Mesenchymal stem cell (in vitro differentiated cells and primary cell): ENCODE data around the gene MORC2.

Experiments
- DNase-seq: peaks from one replicate; pipeline ENCODE4 v3.0.0-alpha.2; 2013
- H2AFZ ChIP-seq: one replicate; pipeline ENCODE4 v1.6.1; 2013; ENCODE audit warnings: low read depth, mild to moderate bottlenecking, control low read depth, inconsistent platforms, low read length, moderate library complexity
- H2AK5ac ChIP-seq: 2 replicates; pipeline ENCODE4 v1.6.1; 2013; ENCODE audit warnings: low read length, moderate library complexity, mild to moderate bottlenecking, inconsistent platforms; ENCODE audit not compliant: severe bottlenecking
- H2BK120ac ChIP-seq: one replicate; pipeline ENCODE4 v1.6.1; 2013; ENCODE audit warnings: low read depth, mild to moderate bottlenecking, inconsistent platforms, low read length, moderate library complexity
- H2BK12ac ChIP-seq, 2 experiments: one replicate each; pipeline ENCODE4 v1.6.1; 2013; ENCODE audit warnings: inconsistent platforms in 2 of 2, low read length in 2 of 2, mild to moderate bottlenecking in 2 of 2, moderate library complexity in 2 of 2, control low read depth in 1 of 2
- H2BK15ac ChIP-seq: one replicate; pipeline ENCODE4 v1.6.1; 2013; ENCODE audit warnings: mild to moderate bottlenecking, low read depth, inconsistent platforms; ENCODE audit not compliant: poor library complexity, severe bottlenecking
- H2BK5ac ChIP-seq: 2 replicates; pipeline ENCODE4 v1.6.1; 2013; ENCODE audit warnings: low read depth, mild to moderate bottlenecking, low read length, control low read depth, inconsistent platforms; ENCODE audit not compliant: poor library complexity, severe bottlenecking
- H3K14ac ChIP-seq, 2 experiments: one replicate each; pipeline ENCODE4 v1.6.1; 2013; ENCODE audit warnings: inconsistent platforms in 2 of 2, low read length in 2 of 2, control low read depth in 1 of 2, mild to moderate bottlenecking in 1 of 2, moderate library complexity in 1 of 2
- H3K18ac ChIP-seq, 2 experiments: one replicate each; pipeline ENCODE4 v1.6.1; 2013; ENCODE audit warnings: inconsistent platforms in 2 of 2, low read length in 2 of 2, control low read depth in 1 of 2, low read depth in 1 of 2, mild to moderate bottlenecking in 1 of 2
- H3K23ac ChIP-seq, 2 experiments: one replicate each; pipeline ENCODE4 v1.6.1; 2013; ENCODE audit warnings: inconsistent platforms in 2 of 2, low read length in 2 of 2, mild to moderate bottlenecking in 2 of 2, moderate library complexity in 2 of 2, control low read depth in 1 of 2
- H3K27ac ChIP-seq: 2 replicates; pipeline ENCODE4 v1.5.1; 2013; ENCODE audit warnings: mild to moderate bottlenecking, moderate library complexity, low read length, control low read depth, inconsistent platforms; ENCODE audit not compliant: poor library complexity, severe bottlenecking
- H3K27me3 ChIP-seq, 2 experiments: 2 replicates each; pipeline versions ENCODE4 v1.6.1 to v1.7.0; 2013; ENCODE audit warnings: low read length in 2 of 2, mild to moderate bottlenecking in 2 of 2, moderate library complexity in 2 of 2, control low read depth in 1 of 2, inconsistent platforms in 1 of 2; ENCODE audit not compliant: control insufficient read depth in 1 of 2, insufficient read depth in 1 of 2
- H3K36me3 ChIP-seq, 2 experiments: 2 replicates each; pipeline versions ENCODE4 v1.6.1 to v1.7.0; 2013; ENCODE audit warnings: low read length in 2 of 2, control low read depth in 1 of 2, inconsistent platforms in 1 of 2, low read depth in 1 of 2, mild to moderate bottlenecking in 1 of 2; ENCODE audit not compliant: insufficient read depth in 2 of 2, control insufficient read depth in 1 of 2
- H3K4ac ChIP-seq, 2 experiments: one replicate each; pipeline ENCODE4 v1.6.1; 2013; ENCODE audit warnings: inconsistent platforms in 2 of 2, low read length in 2 of 2, mild to moderate bottlenecking in 2 of 2, moderate library complexity in 2 of 2, control low read depth in 1 of 2, low read depth in 1 of 2
- H3K4me1 ChIP-seq: 2 replicates; pipeline ENCODE4 v1.6.1; 2013; ENCODE audit warnings: low read depth, low read length, control low read depth; ENCODE audit not compliant: control insufficient read depth, insufficient read depth
- H3K4me2 ChIP-seq: 2 replicates; pipeline ENCODE4 v1.6.1; 2013; ENCODE audit warnings: low read length, mild to moderate bottlenecking, inconsistent platforms; ENCODE audit not compliant: poor library complexity, severe bottlenecking
- H3K4me3 ChIP-seq, 2 experiments: 2 replicates each; pipeline versions ENCODE4 v1.5.1 to v1.7.0; 2013; ENCODE audit warnings: low read length in 2 of 2, mild to moderate bottlenecking in 2 of 2, control low read depth in 1 of 2, low read depth in 1 of 2; ENCODE audit not compliant: insufficient read depth in 1 of 2
- H3K79me1 ChIP-seq: replicated peaks from 2 replicates; pipeline ENCODE4 v1.6.1; 2013; ENCODE audit warnings: mild to moderate bottlenecking, control low read depth, low read length, inconsistent platforms; ENCODE audit not compliant: poor library complexity, severe bottlenecking
- H3K9ac ChIP-seq: 2 replicates; pipeline ENCODE4 v1.7.0; 2013; ENCODE audit warnings: mild to moderate bottlenecking, low read length, moderate library complexity
- H3K9me3 ChIP-seq: 2 replicates; pipeline ENCODE4 v1.7.0; 2013; ENCODE audit warnings: mild to moderate bottlenecking, low read length; ENCODE audit not compliant: control insufficient read depth
- H4K8ac ChIP-seq: one replicate; pipeline ENCODE4 v1.6.1; 2013; ENCODE audit warnings: inconsistent platforms, mild to moderate bottlenecking, low read length, moderate library complexity
- H4K91ac ChIP-seq: one replicate; pipeline ENCODE4 v1.6.1; 2013; ENCODE audit warnings: mild to moderate bottlenecking, low read length, inconsistent platforms
- WGBS: methylation state at CpG from one replicate; pipeline ENCODE4 v1.1.7; 2013; ENCODE audit warnings: mixed read lengths; 5-methylcytosine and 5-hydroxymethylcytosine counted together

MORC2 gene

DNA sequence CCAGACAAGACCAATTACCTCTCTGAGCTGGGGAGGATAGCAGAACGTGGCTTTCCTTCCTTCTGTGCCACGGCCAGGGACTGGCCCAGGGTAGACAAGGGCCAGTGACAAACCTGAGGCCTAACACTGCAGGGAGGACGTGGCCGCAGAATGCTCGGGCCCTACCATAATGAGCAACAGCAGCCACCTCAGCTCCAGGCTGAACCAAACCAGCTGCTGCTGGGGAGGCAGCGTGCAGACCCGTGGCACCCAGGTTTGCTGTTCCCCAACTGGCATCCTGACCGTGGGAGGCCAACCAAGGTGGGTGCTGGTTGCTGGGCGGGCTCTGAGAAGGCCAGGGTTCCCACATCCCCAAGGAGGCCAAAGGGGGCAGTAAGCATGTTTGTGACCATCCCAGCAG lies 83.0 kb downstream of the MORC2 start:
- no peak overlapping the region for H2AK5ac ChIP-seq
- H3K4me3 ChIP-seq = no peak overlapping the region
- peaks cover 0 to 13% of the 10 kb centered on the region in 2 experiments for H3K27me3 ChIP-seq
- no peak overlapping the region for H2AFZ ChIP-seq
- H2BK120ac ChIP-seq = no peak overlapping the region
- no peaks in the 10 kb centered on the region for H3K4me1 ChIP-seq
- H3K9me3 ChIP-seq = no peaks in the 10 kb centered on the region
- no peak overlapping the region for H2BK12ac ChIP-seq
- no peak overlapping the region for H2BK15ac ChIP-seq
- H4K91ac ChIP-seq = no peak overlapping the region
- no peak overlapping the region for H4K8ac ChIP-seq
- H3K27ac ChIP-seq = no peak overlapping the region
- no peak overlapping the region for H2BK5ac ChIP-seq
- no peak overlapping the region for H3K23ac ChIP-seq
- H3K14ac ChIP-seq = peak overlapping the region in 1 of 2 experiments; percentile 67
- H3K18ac ChIP-seq = no peak overlapping the region
- peaks cover 11 to 25% of the 10 kb centered on the region in 2 experiments for H3K36me3 ChIP-seq
- H3K4me2 ChIP-seq = no peak overlapping the region
- no peak overlapping the region for H3K4ac ChIP-seq
- 78% methylated on average over 9 of the region's 9 CpGs for WGBS
- H3K79me1 ChIP-seq = no peaks in the 10 kb centered on the region
- DNase-seq = no peak
- no peak overlapping the region for H3K9ac ChIP-seq

- Histone ChIP-seq H2BK12ac (no peak overlapping the region), H2BK15ac (no peak overlapping the region), H2AK5ac (no peak overlapping the region), H3K4ac (no peak overlapping the region), H2BK120ac (no peak overlapping the region), H3K27ac (no peak overlapping the region), H4K8ac (no peak overlapping the region), H3K23ac (no peak overlapping the region), H3K14ac (no peak overlapping the region), H4K91ac (no peak overlapping the region), H3K4me1 (no peaks in the 10 kb centered on the region), H2AFZ (no peak overlapping the region), H3K4me2 (no peak overlapping the region), H3K9ac (no peak overlapping the region), H3K9me3 (no peaks in the 10 kb centered on the region), H3K4me3 (no peak overlapping the region), H2BK5ac (no peak overlapping the region), H3K36me3 (peaks cover 9 to 19% of the 10 kb centered on the region in 2 experiments), H3K18ac (no peak overlapping the region), H3K27me3 (peaks cover 0 to 18% of the 10 kb centered on the region in 2 experiments), H3K79me1 (no peaks in the 10 kb centered on the region)
- WGBS = 86% methylated on average over 3 of the region's 5 CpGs
- DNase-seq = no peak
These were observed 83.6 kb downstream of the MORC2 start for GRCh38 chr22:30885001-30885366.

GRCh38 chr22:30884211-30885000 lies 84.2 kb downstream of the MORC2 start:
- Histone ChIP-seq H3K14ac (no peak overlapping the region), H3K79me1 (no peaks in the 10 kb centered on the region), H2BK12ac (no peak overlapping the region), H2BK5ac (no peak overlapping the region), H3K18ac (no peak overlapping the region), H3K9ac (no peak overlapping the region), H3K27ac (no peak overlapping the region), H2AK5ac (no peak overlapping the region), H2AFZ (no peak overlapping the region), H3K9me3 (no peaks in the 10 kb centered on the region), H3K4me2 (no peak overlapping the region), H3K23ac (no peak overlapping the region), H3K36me3 (peaks cover 4 to 13% of the 10 kb centered on the region in 2 experiments), H2BK15ac (no peak overlapping the region), H3K4ac (no peak overlapping the region), H3K4me3 (no peak overlapping the region), H4K8ac (no peak overlapping the region), H4K91ac (no peak overlapping the region), H3K27me3 (peaks cover 0 to 18% of the 10 kb centered on the region in 2 experiments), H2BK120ac (no peak overlapping the region), H3K4me1 (no peaks in the 10 kb centered on the region)
- no peak for DNase-seq
- 90% methylated on average over 17 of the region's 18 CpGs for WGBS

DNA sequence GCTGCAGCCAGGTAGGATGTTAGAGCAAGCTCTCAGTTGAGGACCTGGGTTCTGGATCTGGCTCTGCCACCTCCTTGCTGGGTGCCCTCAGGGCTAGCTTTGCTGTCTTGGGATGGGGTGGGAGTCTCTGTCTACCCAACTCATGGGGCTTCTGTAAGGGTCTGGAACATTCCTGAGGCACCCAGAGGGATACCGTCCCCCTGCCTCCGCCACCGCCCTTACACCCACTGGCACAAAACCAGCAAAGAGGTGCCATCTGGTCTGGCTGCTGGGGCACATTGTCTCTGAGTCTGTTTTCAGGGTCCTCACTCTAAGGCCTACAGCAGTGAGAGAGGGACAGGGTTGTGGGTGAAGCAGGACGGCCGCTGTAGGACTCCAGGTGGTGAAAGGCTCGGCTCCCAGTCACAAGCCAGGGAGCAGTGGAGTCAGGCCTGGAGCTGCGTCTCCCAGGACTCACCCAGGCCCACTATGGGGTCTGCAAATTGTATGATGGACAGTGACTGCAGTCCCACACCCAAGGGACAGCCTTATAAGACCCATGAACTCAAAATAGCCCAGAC lies 84.9 kb downstream of the MORC2 start:
- Histone ChIP-seq H2AFZ (no peak overlapping the region), H3K23ac (no peak overlapping the region), H3K9me3 (no peaks in the 10 kb centered on the region), H2BK12ac (no peak overlapping the region), H3K27me3 (peaks cover 0 to 18% of the 10 kb centered on the region in 2 experiments), H3K18ac (no peak overlapping the region), H4K8ac (no peak overlapping the region), H3K4me3 (no peak overlapping the region), H2BK5ac (no peak overlapping the region), H3K27ac (no peak overlapping the region), H3K14ac (no peak overlapping the region), H3K4ac (no peak overlapping the region), H4K91ac (peak overlapping the region; percentile 40), H3K4me2 (no peak overlapping the region), H2BK15ac (no peak overlapping the region), H3K36me3 (peaks cover 0 to 5% of the 10 kb centered on the region in 2 experiments), H2BK120ac (no peak overlapping the region), H3K4me1 (peaks cover 3% of the 10 kb centered on the region), H3K79me1 (no peaks in the 10 kb centered on the region), H3K9ac (no peak overlapping the region), H2AK5ac (no peak overlapping the region)
- WGBS = 84% methylated on average over 7 of the region's 7 CpGs
- no peak for DNase-seq
